ENCODE data around the gene EGFL8.
"Not testable (repeated sequence)": the region's sequence is repeated elsewhere in the genome, so short reads cannot be mapped to it uniquely, and the experiment has no call there.

The EGFL8 gene

GRCh38 chr6:32131439-32131948 is 32.9 kb upstream of the EGFL8 start:
- DNase-seq (ENCODE audit: insufficient read length, low spot score): no peak
- no peak for FAIRE-seq
- TF ChIP-seq CTCF (IDR thresholded peaks at IDR 0.05; ENCODE audit: insufficient read depth, missing control alignments): no peak

- FAIRE-seq: no peak
- no peak for TF ChIP-seq CTCF (IDR thresholded peaks at IDR 0.05; ENCODE audit: insufficient read depth, missing control alignments)
- DNase-seq (ENCODE audit: insufficient read length, low spot score): no peak
These were observed 32.3 kb upstream of the EGFL8 start for GRCh38 chr6:32132110-32132509.

GRCh38 chr6:32133786-32134185 is 30.6 kb upstream of the EGFL8 start:
- FAIRE-seq (no peak), DNase-seq (ENCODE audit: insufficient read length, low spot score) (no peak)
- no peak for TF ChIP-seq CTCF (IDR thresholded peaks at IDR 0.05; ENCODE audit: insufficient read depth, missing control alignments)

GRCh38 chr6:32137454-32137853 is 26.9 kb upstream of the EGFL8 start:
- no peak for FAIRE-seq
- TF ChIP-seq CTCF (IDR thresholded peaks at IDR 0.05; ENCODE audit: insufficient read depth, missing control alignments): no peak
- DNase-seq (ENCODE audit: insufficient read length, low spot score): no peak

- no peak for TF ChIP-seq CTCF (IDR thresholded peaks at IDR 0.05; ENCODE audit: insufficient read depth, missing control alignments)
- no peak for DNase-seq (ENCODE audit: insufficient read length, low spot score)
- no peak for FAIRE-seq
These were observed 24.8 kb upstream of the EGFL8 start for GRCh38 chr6:32139590-32139989.

- no peak for TF ChIP-seq CTCF (IDR thresholded peaks at IDR 0.05; ENCODE audit: insufficient read depth, missing control alignments)
These were observed 23.9 kb upstream of the EGFL8 start for GRCh38 chr6:32140420-32141046.

GRCh38 chr6:32144238-32144637 is 20.2 kb upstream of the EGFL8 start:
- FAIRE-seq; DNase-seq (ENCODE audit: insufficient read length, low spot score): not testable (repeated sequence)

More at GRCh38 chr6:32140420-32141046, 23.9 kb upstream of the EGFL8 start:
- DNase-seq (ENCODE audit: insufficient read length, low spot score): no peak
- no peak for FAIRE-seq

Data from D721Med (cell line).